LHCN-M2 (cell line): ENCODE results near the gene MCHR1. TPM values are rescaled to one million over a fixed set of nuclear protein-coding genes. Genes with fewer than 3 reads are reported as not detected.
"Not testable (repeated sequence)": the region's sequence is repeated elsewhere in the genome, so short reads cannot be mapped to it uniquely, and the experiment has no call there.

Experiments used
- DNase-seq: peaks from one replicate; pipeline ENCODE4 v3.0.0-alpha.2; 2012; ENCODE audit warnings: low read depth
- total RNA-seq: library from RNA; depleted of rRNA; stranded (reverse); fragments of >200 nt; gene quantifications from 2 replicates; pipeline ENCODE4 v1.2.3, GENCODE V29; 2014

Gene MCHR1
- total RNA-seq, 1 experiment from 2014 or later: not detected

DNA sequence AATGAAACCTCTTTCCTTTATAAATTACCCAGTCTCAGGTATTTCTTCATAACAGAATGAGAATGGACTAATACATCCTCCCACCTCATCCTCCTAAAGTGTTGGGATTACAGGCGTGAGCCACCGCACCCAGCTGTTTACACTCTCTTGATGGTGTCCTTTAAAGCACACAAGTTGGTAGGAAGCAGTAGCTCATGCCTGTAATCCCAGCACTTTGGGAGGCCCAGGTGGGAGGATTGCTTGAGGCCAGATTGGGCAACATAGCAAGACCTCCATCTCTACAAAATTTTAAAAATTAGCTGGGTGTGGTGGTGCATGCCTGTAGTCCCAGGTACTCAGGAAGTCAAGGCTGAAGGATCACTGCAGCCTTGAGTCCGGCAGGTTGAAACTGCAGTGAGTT is 23.3 kb upstream of the MCHR1 start:
- not testable (repeated sequence) for DNase-seq

DNA sequence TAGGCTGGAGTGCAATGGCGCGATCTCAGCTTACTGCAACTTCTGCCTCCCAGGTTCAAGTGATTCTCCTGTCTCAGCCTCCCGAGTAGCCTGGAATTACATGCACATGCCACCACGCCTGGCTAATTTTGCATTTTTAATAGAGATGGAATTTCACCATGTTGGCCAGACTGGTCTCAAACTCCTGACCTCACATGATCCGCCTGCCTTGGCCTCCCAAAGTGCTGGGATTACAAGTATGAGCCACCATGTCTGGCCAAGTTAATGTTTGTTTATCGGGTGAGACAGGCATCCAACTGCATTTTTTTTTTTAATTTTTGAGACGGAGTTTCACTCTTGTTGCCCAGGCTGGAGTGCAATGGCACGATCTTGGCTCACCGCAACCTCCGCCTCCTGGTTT is 22.6 kb upstream of the MCHR1 start:
- DNase-seq: not testable (repeated sequence)

DNA sequence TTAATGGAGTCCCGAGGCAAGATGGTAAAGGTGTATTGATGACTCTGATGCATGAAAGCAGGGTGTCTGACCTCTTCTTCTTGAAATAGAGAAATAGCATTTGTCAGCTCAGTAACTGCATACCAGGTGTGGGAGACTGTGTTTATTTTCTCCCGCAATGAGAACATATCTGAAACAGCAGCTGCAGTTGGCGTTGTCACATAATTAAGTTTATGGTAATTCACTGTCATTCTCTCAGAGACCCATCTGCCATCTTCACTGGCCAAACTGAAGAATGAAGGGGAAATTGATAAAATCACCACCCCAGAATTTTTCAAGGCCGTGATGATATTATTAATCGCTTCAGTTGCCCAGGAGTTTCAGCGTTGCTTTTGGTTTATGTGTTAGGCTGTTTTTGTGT is 20.1 kb upstream of the MCHR1 start:
- no peak for DNase-seq

DNA sequence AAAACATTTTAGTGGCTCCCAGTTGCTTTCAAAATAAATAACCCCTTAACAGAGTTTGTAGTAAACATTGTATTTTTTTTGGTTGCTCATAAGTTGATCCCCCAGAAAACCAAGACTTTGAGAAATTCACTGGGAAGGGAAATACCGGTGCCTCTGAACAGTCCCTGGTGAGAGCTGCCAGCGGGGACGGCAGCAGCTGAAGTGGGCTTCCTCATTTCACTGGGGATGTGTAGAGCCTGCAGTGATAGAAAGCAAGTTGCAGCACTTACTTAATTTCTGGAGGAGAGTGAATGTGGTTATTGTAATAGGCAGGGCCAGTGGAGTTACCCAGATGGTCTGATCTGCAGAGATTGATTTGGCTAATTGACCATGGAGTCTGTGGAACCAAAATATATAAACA is 18.6 kb upstream of the MCHR1 start:
- no peak for DNase-seq

DNA sequence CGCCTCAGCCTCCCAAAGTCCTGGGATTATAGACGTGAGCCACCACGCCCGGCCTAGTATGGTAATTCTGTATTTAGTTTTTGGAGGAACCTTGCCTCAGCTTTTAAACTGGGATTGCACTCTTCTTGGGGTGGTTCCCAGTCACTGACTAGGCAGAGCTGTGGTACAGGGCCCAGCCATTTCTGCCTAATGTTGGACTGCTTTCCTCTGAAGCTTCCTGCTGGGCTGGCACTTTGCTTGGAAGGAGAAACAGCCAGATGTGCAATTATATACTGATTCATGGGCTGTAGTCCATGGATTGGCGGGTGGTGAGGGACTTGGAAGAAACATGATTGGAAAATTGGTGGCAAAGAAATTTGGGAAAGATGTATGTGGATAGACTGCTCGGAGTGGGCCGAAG is 17.6 kb upstream of the MCHR1 start:
- DNase-seq: no peak

DNA sequence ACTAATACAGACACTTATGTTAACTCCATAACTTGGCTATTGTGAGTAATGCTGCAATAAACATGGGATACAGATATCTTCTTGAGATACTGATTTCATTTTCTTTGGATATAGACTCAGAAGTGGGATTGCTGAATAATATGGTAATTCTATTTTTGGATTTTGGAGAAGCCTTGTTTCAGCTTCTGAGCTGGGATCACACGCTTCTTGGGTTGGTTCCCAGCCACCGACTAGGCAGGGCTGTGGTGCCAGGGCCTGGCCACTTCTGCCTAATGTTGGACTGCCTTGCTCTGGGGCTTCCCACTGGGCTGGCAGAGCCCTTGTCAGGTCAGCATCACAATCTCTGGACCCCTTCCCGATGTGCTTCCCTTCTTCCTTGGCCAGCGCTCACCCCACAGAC is 14.0 kb upstream of the MCHR1 start:
- DNase-seq: no peak

DNA sequence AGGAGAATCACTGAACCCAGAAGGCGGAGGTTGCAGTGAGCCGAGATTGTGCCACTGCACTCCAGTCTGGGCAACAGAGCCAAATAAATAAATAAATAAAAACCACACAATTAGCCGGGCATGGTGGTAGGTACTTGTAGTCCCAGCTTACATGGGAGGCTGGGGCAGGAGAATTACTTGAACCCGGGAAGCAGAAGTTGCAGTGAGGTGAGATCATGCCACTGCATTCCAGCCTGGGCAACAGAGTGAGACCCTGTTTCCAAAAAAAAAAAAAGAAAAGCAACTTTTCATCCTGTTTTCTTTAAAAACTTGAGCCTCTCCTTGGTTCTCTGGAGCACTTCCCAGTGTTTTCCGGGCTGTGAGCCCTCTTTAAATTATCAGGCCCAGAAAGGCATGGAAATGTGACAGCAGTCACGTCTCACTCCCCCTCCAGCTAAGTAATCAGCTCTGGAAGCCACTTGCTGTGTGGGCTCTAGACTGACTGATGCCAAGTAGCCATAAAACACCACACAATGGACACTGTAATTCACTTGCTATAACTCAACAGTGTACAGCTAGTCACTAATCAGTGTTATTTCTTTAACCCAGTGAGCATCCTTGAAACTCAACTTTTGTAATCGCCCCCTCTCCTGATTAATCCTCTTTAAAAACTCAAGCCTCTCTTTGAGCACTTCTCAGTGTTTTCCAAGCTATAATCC is 13.0 kb upstream of the MCHR1 start:
- DNase-seq: no peak

DNA sequence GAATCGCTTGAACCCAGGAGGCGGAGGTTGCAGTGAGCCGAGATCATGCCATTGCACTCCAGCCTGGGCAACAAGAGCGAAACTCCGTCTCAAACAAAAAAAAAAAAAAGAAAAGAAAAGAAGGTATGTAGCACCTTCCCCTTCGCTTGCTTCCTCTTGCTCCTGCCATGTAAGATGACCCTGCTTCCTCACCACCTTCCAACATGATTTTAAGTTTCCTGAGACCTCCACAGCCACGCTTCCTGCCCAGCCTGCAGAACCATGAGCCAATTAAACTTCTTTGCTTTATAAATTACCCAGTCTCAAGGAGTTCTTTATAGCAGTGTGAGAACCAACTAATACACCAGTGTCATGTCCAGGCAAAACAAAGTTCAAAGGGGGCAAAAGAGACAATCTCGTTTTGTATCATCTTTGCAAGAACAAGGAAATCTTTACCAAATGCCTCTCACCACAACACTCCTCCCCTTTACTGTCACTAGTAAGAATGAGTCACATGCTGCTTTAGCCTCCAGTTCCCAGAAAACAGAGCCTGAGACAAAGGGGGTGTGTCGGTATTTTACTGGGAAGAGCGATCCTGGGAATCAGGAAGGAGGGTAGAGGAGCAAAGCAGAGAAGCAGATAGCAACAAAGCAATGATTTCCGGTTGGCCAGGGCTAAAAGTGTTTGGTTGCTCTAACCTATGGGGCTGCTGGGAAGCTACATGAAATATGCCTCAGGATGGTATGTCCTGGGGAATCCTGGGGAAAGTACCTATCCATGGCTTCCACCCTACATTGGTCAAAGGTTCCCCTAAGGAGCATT is 10.5 kb upstream of the MCHR1 start:
- peak; percentile 82 for DNase-seq

DNA sequence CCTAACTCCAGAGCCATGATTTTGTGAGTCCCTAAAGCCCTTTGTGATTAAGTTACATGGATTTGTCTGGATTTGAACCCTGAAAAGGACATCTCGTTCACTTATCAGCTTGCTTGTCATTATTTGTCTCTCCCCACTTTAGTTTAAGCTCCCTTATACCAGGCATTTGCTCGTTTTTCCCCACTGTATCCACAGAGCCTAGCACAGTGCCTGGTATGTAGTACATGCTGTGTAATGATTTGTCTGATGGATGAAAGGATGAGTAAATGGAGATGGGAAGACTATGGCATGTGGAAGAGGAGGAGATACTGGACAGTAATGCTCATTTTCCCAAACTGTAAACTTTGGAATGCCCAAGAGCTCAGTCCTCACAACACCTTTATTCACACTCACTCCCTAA is 9.2 kb upstream of the MCHR1 start:
- no peak for DNase-seq

DNA sequence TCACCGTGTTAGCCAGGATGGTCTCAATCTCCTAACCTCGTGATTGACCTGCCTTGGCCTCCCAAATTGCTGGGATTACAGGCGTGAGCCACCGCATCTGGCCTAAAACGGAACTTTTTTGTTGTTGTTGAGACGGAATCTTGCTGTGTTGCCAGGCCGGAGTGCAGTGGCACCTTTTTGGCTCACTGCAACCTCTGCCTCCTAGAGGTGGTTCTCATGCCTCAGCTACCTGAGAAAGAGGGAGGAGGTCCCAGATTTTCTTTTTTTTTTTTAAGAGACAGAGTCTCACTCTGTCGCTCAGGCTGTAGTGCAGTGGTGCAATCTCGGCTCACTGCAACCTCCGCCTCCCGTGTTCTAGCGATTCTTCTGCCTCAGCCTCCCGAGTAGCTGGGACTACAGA is 7.9 kb upstream of the MCHR1 start:
- no peak for DNase-seq

DNA sequence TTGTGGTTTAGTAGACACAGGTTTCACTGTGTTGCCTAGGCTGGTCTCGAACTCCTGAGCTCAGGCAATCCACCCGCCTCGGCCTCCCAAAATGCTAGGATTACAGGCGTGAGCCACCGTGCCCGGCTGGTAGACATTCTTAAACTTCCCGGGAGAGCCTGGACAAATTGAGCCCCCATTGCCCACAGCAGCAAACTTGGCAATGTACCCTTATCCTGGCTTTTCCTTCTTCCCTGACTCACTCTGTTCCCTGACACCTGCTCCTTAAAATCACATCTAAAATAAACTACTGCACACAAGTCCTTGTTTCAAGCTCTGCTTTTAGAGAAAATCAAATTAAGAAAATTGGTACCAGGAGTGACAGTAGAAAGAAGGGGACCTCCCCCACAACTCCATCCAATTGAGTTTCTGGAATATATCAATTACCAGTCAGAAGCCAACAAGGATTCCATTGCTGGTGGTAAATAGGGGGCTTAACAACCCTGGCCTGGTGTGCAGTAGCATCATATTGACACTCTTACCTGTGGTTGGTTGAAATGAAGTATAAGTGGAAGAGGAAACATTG is 7.4 kb upstream of the MCHR1 start:
- DNase-seq: no peak

DNA sequence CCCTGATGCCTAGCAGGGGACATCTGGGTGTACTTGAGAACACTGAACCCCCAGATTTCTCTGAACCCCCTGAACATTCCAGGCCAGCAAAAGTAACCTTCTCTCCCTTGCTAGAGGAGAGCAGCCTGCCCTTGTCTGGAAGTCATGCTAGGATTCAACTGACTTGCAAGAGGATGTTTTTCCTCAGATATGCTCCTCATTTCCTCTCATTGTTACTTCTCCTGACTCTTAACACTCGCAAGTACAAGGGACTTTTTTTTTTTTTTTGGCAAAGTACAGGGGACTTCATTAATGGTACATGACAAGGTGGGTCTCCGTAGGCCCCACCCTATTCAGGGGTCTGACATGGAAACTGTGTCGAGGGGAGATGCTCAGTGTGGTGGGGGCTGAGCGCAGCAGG is 6.3 kb upstream of the MCHR1 start:
- DNase-seq: no peak

DNA sequence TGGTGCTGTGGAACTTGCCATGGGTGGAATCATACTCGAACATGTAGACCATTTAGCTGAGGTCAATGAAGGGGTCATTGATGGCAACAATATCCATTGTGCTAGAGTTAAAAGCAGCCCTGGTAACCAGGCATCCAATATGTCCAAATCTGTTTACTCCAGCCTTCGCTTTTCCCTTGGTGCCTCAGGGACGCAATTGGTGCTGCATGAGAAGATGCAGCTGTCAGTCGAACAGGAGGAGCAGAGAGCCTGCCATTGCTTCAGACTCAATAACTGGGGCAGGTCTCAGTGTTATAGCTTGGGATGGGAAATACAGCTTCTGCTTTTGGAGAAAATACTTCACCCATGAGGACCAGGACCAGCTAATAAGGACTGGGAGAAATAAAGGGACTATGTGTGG is 5.0 kb upstream of the MCHR1 start:
- no peak for DNase-seq

DNA sequence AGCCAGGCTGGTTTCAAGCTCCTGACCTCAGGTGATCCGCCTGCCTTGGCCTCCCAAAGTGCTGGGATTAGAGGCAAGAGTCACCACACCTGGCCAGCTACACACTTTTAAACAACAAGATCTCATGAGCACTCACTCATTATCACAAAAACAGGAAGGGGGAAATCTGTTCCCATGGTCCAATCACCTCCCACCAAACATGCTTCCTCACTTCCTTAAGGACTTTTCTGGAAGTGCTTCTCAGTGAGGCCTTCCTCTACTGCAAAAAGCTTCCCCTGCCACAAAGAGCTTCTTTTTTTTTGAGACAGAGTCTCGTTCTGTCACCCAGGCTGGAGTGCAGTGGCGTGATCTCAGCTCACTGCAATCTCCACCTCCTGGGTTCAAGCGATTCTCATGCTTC is 3.1 kb upstream of the MCHR1 start:
- DNase-seq: not testable (repeated sequence)

DNA sequence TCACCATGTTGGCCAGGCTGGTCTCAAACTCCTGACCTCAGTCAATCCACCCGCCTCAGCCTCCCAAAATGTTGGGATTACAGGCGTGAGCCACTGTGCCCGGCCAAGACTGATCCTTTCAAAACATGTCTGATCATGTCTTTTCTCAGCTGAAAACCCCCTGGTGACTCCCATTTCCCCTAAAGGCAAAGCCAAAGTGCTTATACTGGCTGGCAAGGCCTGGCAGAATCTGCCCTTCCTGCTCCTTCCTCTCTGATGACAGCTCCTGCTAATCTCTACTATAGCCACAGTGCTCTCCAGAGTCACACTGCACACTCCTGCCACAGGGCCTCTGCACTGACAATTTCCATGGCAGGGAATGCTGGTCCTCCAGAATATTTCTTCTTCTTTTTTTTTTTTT is 2.6 kb upstream of the MCHR1 start:
- no peak for DNase-seq

DNA sequence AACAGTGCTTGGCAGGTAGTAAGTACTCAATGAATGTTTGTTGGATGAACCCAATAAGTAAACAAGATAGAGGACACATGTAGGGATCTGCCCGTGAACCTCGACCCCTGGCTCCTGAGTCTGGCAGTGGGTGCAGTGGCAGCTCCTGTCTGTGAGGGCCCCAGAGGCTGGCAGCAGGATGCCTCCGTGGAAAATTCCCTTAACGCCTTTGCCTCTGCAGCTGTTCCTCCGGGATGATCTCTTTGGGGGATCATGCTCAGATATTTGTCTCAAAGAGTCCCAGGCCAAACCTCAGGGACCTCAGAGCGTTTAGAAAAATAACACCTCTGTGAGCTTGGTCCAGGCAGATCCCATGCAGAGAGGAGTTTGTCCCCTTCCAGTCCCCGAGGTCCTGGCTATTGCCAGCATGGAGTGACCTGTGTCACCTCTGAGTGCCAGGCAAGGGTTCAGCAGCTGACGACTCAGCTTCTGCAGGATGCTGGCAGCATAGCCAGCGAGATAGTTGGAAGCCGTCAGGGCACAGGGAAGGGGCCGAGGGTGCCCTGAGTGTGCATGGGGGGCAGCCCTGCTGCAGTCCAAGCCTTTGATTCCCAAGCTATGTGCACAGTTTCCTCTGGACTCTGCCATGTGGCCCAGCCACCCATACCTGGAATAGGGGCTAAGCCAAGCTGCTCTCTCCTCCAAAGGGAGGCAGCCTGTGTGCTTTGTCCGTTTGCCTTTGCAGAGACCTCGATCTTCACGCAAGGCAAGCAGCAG is 613 bp upstream of the MCHR1 start:
- DNase-seq: no peak

DNA sequence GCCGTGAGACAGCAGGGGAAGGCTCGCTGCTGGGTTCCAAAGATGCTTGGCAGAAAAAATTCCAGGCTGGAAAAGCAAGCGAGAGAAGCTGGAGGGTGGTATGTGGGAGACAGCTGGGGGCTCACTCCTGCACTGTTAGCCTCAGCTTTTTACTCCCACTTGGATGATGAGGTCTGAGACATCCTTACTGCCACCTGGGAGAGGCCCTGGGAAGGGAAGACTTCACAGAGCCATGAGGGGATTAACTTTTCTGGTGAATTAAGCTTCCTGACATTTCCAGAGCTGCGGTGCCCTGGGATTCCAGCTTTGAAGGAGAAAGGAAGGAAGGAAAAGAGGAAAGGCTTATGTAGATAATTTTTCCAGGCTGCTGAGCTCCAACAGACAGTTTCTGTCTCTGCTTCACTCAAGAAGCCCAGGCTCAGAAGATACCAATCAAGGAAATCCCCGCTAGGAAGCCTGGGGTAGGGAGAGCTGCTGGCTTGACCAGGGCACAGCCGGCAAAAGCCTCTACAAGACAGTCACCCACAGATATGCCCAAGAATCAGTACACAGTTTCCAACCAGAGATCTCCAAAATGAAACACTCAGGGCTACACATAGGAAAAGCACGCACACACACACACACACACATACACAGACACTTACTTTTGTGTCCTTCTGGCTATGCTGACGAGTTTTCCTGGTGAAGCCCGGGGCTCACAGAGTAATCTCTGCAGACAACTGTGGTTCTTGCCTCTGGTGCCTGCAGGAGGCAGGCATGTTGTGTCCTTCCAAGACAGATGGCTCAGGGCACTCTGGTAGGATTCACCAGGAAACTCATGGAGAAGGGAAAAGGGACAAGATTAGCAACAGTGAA is 907 bp downstream of the MCHR1 start:
- peak; percentile 35 for DNase-seq

DNA sequence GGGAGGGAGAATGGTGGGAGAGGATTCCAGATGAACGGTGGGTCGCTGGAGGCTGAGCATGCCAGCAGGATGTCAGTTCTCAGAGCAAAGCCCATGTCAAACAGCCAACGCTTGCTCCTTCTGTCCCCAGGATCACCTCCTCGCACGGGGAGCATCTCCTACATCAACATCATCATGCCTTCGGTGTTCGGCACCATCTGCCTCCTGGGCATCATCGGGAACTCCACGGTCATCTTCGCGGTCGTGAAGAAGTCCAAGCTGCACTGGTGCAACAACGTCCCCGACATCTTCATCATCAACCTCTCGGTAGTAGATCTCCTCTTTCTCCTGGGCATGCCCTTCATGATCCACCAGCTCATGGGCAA is 1.5 kb downstream of the MCHR1 start:
- DNase-seq: no peak

DNA sequence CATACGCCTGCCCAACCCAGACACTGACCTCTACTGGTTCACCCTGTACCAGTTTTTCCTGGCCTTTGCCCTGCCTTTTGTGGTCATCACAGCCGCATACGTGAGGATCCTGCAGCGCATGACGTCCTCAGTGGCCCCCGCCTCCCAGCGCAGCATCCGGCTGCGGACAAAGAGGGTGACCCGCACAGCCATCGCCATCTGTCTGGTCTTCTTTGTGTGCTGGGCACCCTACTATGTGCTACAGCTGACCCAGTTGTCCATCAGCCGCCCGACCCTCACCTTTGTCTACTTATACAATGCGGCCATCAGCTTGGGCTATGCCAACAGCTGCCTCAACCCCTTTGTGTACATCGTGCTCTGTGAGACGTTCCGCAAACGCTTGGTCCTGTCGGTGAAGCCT is 2.2 kb downstream of the MCHR1 start:
- no peak for DNase-seq

DNA sequence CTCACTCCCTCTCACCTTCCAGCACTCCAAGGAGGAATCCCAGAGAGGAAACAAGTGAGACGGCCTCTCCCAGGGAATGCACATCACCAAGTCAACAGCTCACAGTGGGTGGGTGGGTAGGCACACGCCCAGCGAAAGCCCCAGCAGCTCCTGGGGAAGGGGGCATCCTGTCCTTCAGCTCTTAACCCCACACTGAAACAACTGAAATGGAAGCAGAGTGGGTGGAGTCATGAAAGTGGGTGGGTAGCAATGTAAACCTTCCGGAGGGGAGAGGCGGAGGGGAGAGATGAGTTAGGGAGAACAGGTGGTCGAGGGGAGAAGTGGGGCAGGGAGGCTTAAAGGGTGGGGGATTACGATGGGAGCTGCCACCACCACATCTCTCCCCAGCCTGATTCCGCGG is 5.4 kb downstream of the MCHR1 start:
- DNase-seq: no peak

DNA sequence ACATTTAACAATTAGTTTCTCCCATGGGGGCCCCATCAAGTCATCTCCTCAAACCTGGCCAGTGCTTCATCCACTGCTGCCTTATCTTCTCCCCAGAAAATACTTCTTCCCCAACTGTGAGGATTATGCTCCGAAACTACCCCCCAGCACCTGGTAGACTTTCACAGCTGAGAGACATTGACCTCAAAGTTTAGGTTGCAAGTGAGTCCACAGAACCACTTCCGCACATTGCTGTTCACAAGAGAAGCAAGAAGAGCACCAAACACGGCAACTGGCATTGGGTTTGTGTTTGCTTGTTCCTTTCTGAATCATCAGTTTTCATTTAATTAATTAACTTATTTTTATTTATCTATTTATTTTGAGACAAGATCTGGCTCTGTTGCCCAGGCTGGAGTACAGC is 6.1 kb downstream of the MCHR1 start:
- no peak for DNase-seq
